GM19023 (cell line): Measurements from ENCODE around the gene PPP4C.

ENCODE experiments used
- ATAC-seq: cut with Tn5 transposase; IDR thresholded peaks from one replicate; pipeline ENCODE4 v1.9.1; 2021; ENCODE audit warnings: mild to moderate bottlenecking, moderate library complexity; ENCODE audit not compliant: unreplicated experiment

PPP4C gene

DNA sequence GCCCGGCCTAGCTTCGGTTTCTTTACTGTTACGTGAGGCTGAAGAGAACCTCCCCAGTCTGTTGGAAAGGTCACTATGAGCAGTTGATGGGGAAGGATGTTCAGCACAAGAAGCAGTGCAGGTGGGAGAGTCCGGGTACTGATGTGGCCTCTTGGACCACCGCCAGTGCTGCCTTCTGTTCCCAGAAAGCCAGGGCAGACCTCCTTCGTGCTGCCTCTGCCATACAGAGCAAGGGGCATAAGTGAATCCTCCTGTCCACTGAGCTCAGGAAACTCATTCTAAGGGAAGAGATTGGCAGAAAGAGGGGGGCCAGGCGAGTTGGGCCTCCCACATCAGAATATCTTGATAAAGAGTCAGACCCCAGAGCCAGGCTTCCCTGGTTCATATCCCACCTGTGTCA is 3.7 kb downstream of the PPP4C start:
- no peak for ATAC-seq

DNA sequence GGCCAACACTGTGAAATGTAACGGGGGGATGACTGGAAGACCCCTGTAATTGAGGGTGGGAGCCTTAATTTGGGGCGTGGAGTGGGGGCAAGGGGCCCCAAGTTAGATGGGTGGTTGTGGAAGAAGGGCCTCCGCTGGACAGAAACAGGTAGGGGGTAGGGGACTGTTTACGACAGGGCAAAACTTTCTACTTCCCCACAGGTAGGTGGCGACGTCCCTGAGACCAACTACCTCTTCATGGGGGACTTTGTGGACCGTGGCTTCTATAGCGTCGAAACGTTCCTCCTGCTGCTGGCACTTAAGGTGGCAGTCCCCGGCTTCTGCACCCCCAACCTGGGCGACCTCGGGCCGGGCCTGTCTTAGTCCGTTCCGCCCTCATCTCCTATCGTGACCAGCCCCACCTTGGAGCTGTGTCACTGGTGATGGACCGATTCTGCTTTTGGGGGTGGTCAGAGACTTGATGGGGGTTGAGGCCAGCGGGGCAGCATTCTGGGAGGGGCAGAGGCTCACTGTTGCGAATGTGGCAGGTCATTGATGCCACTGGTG is 6.8 kb downstream of the PPP4C start:
- ATAC-seq: no peak

DNA sequence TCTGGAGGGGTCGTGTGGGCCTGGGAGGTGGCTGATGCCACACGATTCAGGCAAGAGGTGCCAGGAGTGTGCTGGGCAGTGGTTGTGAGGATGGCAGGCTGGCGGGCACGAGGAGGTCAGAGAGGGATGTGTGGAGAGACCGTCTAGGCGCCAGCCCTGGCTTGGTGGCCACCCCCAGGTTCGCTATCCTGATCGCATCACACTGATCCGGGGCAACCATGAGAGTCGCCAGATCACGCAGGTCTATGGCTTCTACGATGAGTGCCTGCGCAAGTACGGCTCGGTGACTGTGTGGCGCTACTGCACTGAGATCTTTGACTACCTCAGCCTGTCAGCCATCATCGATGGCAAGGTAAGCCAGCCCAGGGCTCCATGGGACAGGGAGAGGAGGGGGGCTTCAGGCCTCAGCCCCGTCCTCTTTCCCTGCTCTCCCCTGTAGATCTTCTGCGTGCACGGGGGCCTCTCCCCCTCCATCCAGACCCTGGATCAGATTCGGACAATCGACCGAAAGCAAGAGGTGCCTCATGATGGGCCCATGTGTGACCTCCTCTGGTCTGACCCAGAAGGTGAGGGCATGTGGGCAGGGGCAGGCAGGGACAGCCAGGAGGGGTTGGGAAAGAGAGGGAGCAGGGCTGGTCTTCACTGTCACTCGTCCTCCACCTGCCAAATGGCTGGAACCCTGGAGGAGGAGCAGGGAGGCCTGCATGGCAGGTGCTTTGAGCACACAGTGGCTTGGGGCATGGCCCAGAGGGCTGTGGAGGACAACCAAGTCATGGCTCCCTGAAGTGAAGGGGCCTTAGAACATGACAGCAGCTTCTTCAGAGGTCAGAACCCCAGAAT is 7.6 kb downstream of the PPP4C start:
- ATAC-seq: no peak

DNA sequence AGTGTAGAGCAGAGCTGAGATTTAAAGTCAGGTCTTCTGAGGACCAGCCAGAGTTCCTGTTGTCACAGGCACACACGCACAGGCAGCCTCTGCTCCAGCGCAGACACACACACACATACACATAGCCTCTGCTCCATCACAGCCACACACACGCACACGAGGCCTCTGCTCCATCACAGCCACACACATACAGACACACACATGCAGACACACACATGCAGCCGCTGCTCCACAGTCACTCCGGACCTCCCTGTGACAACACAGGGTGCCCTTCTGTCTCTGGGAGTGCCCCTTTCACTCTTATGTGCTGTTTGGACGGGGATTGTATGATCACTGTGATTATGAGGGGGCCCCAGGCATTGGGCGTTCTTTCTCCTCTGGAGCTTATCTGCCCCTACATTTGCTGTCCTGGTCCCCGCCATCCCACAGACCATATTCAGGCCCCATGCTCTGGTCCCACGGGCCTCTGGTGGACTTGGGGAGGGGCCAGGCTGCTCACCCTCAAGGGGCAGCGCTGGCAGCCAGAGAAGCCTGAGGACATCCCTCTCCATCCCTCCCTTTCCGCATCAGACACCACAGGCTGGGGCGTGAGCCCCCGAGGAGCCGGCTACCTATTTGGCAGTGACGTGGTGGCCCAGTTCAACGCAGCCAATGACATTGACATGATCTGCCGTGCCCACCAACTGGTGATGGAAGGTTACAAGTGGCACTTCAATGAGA is 8.5 kb downstream of the PPP4C start:
- no peak for ATAC-seq

DNA sequence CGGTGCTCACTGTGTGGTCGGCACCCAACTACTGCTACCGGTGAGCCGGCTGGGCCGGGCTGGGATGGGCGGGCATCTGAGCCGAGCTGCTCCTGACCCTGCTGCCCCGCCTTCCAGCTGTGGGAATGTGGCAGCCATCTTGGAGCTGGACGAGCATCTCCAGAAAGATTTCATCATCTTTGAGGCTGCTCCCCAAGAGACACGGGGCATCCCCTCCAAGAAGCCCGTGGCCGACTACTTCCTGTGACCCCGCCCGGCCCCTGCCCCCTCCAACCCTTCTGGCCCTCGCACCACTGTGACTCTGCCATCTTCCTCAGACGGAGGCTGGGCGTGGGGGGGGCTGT is 9.0 kb downstream of the PPP4C start:
- ATAC-seq: no peak

DNA sequence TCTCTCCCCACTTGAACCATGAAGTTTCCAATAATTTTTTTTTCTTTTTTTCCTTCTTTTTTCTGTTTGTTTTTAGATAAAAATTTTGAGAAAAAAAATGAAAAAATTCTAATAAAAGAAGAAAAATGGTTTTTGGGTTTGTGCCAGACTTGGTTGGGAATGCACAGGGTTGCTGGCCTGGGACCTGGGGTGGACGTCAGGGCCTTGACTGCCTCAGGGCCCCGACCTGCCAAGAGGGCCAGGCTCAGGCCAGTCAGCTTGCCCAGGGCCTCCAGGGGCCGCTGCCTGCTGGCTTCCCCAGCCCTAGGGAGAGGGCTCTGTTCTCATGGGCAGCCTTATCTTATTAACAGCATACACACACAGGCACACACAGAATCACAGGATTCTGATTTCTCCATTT is 9.5 kb downstream of the PPP4C start:
- ATAC-seq: no peak

DNA sequence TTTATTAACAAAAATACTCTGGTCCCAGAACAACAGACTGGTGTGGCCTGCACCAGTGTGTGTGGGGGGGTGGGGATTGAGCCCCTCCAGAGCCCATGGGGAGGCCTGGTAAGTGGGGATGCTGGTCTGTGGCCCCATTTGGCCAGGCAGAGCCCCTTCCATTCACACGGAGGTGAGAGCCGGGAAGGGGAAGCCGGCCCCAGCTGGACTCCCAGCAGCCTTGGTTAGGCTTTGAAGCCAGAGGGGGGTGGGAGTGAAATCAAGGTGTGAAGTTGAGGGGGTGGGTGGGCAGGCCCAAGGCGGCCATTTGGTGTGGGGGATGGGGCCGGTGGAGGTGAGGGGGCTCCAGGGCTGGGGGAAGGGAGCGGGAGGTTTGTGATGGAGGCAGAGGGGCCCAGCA is 10.0 kb downstream of the PPP4C start:
- no peak for ATAC-seq

DNA sequence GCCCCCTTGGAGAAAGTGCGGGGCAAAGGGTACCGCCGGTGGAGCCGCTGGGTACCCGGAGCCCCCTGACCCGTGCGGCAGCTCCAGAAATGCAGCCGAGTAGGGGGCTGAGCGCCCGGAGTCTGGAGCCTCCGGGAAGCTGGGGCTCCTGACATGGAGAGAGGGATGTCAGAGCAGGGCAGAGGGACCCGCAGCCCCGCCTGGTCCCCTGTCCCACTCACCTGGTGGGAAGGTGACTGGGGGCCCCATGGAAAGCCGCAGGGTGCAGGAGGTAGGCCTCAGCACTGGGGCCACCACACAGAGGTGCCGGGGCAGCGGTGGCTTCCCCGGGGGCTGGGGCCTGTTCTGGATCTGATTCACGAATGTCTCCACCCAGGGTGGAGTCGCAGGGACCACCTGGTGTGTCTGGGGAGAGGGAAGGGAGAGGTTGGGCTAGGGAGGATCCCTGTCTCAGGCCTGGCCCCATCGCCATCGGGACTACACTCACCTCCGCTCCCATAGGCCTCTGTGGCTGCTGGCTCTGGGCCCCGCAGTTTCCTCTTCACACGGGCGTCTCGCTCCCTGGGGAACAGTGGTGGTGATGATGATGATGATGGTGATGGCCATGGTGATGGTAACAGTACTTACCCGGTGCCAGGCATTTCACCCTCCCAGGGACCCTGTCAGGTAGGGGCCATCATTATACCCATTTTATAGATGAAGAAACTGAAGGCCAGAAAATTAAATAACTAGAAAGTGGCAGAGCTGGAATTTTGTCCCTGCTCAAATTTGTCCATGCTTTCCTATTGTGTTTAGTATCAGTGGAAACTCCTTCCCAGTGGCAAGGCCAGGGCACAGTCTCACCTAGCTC is 10.7 kb downstream of the PPP4C start:
- ATAC-seq: no peak

DNA sequence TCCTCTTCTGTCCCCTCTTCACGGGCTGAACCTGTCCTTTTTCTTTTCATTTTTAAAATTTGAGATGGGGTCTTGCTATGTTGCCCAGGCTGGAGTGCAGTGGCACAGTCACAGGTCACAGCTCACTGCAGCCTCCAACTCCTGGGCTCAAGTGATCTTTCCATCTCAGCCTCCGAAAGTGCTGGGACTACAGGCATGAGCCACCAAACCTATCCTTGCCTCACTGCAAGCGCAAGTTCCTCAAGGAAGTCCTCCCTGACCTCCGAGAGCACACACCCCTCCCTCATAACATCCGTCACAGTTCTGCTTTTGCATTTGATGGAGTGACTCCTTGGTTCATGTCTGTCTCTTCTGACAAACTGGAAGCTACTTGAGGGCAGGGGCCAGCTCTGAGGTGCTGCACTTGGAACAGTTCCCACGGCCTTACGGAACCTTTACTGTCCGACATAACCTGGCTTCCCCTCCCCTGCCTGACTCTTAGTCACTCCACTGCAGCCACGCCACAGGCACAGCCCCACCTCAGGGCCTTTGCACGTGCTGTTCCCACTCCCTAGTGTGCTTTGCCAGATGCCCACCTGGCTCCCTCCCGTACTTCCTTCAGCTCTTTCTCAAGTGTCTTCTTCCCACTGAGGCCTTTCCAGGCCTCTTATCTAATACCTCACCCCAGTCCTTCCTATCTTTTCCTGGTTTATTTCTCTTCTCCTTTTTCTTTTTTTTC is 11.5 kb downstream of the PPP4C start:
- no peak for ATAC-seq

DNA sequence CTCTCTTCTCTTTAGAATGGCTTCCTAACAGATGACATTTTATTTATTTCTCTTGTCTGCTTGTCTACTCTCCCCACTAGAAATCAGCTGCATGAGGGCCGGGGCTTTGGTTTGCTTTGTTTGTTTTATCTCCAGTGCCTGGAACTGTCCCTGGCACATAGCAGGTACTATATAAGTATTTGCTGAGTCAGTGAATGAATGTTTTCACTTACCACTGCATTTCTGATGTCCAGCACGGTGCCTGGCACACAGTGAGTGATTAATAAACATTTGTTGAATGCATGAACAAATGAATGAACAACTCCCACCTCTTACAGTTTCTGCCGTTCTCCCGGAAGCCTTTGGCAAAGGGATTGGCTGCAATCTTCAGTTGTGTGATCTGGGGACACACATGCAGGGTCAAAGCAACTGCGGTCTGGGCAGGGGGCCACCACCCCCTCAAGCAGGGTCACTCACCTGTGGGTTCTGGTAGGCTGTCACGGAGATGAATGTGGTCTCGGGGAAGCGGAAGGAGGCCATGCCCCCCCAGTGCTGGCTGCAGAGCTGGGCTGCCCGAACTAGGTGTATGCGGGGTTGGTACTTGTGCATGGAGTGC is 12.5 kb downstream of the PPP4C start:
- ATAC-seq: no peak

DNA sequence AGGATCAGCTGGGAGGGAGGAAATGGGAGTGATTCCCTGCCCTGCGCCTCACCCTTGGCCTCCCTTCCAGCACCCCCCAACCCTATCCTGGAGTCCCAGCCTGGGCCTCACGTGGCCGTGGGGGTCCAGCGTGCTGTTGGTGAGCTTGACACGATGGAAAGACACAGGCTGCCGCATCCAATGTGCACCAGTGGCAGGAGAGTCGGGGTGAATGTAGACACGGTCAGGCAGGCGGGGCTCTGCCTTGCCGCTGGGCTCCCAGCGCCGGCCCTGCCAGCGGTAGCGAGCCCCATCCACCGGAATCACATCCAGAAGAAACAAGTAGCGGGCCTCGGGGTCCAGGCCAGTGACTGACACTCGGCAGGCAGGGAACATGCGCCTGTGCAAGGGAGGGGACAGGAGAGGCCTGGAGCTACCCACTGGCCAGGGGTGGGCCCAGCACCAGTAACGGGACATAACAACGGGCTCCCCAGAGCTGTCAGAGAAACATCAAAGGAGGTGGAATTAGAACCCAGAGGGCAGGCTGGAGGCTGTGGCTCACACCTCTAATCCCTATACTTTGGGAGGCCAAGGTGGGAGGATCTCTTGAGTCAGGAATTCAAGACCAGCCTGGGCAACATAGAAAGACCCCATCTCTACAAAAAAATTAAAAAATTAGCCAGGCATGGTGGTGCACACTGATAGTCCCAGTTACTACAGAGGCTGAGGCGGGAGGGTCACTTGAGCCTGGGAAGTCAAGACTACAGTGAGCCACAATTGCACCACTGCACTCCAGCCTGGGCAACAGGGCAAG is 13.2 kb downstream of the PPP4C start:
- no peak for ATAC-seq

DNA sequence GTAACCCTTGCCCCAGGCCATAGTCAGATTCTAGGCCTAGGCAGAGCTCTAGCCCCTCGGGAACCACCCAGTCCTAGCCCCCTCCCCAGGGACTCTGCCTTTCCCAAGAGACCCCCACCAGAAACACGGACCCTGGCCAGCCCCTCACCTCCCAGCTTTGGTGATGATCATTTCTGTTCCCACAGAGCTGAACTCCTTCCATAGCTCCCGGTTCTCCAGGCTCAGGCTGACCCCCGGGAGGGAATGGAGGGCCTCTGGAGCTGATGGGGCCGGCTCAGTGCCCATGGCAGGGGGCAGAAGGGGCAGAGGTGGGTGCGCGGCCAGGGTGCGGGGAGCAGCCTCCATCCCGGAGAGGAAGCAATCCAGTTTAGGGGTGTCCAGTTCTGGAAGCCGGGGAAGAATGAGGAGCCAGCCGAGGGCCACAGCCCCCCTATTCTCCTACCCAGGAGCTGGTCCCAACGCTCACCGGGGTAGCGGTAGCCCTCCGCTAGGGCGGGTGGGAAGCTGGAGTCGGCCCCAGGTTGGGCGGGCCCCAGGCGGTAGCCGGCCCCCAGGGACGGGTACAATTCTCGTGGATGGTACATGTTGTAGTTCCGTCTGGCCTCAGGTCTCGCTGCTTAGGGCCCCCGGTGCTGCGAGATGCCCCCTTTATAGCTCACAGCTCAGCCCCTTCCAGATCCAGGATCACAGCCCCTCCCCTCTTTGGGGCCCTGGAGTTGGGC is 15.0 kb downstream of the PPP4C start:
- ATAC-seq: no peak

DNA sequence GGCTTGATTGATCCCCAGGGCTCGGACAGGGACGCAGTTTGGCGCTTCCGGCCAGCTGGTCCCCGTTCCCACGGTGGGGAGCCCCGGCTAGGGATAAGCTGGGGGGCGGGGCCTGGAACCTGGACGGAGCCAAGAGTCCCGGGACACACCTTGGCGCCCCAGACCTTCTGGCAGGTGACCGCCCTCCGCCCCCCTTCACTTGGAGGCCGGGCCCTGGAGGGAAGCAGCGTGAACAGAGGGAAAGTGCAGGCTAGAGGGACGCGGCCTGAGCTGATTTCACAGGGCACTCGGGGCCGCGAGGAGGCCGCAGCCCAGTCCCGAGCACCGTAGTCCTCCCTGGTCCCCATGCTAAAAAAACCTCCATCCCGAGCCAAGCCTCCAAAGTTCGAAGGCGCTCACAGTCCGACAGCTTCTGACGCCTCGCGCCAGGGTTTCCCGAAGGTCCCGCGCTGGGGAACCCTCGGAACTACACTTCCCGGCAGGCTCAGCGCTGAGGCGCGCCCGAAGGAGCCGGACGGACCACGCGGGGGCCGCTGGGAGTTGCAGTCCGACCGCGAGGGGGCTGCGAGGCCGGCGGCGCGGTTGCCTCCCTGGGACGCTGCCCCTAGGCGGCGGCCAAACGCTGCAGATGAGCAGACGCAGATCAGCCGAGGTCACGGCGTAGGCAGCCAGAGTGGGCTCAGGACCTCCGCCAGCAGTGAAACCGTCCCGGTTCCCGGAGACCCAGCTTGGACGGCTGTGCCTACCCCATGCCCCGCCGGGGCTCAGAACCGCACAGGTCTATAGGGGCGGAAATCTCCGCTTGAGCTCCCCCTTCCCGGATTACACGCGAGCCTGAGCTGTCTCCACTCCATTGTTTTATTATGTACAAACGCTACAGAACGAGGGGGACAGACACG is 15.9 kb downstream of the PPP4C start, which contains the start of gene TBX6:
Gene TBX6 (minus strand): TSS at position 451 of the 899 bp plus-strand sequence. CDS start 731 bp downstream, outside the sequence.
- ATAC-seq: peak; percentile 67

DNA sequence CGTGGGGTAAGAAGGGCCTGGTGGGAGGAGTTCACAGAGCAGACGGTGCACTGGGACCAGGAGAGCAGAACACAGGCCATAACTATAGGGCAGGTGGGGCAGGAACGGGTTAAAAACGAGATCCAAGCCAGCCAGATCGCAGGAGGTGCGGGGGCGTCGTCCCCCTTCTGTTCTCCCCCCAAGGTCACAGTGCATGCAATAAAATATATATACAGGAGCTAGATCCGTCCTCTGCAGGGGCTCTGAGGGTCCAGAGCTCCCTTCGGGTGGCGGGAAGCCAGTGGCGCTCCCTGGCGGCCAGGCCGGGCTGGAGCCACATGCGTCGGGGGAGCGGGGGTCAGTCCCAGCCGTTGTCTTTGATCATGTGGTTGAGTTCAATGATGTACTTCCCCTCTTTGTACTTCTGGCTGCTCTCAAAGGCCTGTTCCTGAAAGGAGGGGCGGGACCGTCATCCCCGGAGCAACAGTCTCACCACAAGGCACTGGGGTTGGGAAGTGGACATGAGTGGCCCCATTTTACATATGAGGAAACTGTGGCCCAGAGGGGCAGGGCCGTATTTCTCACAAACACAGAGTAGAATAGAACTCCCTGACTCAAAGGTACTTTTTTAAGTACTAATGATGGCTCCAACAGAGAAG is 16.7 kb downstream of the PPP4C start:
- ATAC-seq: peak; percentile 39

DNA sequence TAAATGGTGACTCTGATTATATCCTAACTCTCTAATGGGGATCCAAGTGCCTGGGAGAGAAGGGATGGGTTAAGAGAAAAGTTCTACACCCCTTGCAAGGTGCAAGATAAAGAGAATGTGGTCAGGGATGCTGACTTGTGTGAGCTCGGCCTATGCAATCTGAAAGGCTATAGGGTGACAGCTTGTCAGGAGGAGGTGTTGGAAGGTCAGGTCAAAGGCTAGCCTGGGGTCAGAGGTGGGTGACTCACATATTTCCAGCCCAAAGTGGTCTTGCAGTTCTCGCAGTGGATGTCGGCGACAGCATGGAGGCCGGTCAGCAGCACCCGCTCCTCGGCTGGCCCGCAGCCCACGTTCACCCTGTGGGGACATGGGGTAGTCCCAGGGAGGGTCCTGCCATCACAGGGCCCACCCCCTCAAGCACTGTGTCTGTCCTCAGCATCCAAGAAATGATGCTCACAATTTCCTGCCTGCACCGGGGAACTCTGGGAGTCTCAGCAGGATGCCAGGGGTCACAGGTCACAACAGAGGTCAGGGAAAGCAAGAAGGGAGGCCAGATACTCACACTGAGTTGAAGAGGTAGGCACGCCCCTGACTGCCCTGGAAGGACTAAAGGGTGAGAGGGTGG is 18.9 kb downstream of the PPP4C start:
- no peak for ATAC-seq

DNA sequence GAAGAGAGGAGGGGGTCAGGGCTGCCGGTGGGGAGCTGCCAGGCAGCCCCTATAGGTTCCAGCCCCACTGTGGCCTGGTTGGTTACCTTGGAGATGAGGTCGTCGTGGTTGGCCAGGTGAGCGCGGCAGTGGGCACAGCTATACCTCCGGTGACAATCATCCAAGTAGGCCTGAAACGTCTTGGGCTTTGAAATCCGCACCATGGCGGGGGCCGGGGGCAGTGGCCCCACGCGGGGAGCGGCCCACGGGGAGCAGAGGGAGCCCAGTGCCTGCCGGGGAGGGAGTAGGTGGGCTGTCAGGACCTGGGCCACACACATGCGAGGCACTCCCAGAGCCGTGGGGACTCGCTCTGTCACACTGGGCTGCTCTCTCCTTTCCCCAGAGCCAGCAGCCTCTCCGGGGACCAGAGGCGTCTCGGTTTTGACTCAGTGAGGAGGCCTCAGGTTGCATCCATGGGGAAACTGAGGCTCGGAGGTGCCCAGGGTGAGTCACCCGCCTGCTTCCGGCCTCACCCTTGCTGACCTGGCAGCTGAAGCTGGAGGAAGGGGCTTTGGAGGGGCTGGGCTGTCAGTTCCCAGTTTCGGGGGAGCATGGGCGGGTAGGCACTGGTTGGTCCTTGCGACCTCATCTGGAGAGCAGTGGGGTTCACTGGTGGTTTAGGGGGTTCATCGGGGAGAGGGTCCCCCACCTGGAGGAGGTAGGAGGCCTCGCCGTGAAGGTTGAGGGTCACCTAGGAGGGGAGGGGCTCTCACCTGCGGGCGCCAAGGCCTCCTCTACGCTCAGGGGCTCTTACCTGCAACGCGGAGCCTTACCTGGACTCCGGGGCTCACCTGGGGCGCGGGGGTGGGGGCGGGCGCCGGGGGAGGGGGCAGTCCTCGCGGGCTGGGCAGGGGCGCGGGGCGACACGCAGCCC is 19.6 kb downstream of the PPP4C start:
- ATAC-seq: no peak
